Mesenchymal stem cell (in vitro differentiated cells and primary cell): ENCODE results near the gene FLT1.

ENCODE experiments used
- DNase-seq: peaks from one replicate; pipeline ENCODE4 v3.0.0-alpha.2; 2013
- H2AFZ ChIP-seq: one replicate; pipeline ENCODE4 v1.6.1; 2013; ENCODE audit warnings: low read depth, mild to moderate bottlenecking, control low read depth, inconsistent platforms, low read length, moderate library complexity
- H2AK5ac ChIP-seq: 2 replicates; pipeline ENCODE4 v1.6.1; 2013; ENCODE audit warnings: low read length, moderate library complexity, mild to moderate bottlenecking, inconsistent platforms; ENCODE audit not compliant: severe bottlenecking
- H2BK120ac ChIP-seq: one replicate; pipeline ENCODE4 v1.6.1; 2013; ENCODE audit warnings: low read depth, mild to moderate bottlenecking, inconsistent platforms, low read length, moderate library complexity
- H2BK12ac ChIP-seq, 2 experiments: one replicate each; pipeline ENCODE4 v1.6.1; 2013; ENCODE audit warnings: inconsistent platforms in 2 of 2, low read length in 2 of 2, mild to moderate bottlenecking in 2 of 2, moderate library complexity in 2 of 2, control low read depth in 1 of 2
- H2BK15ac ChIP-seq: one replicate; pipeline ENCODE4 v1.6.1; 2013; ENCODE audit warnings: mild to moderate bottlenecking, low read depth, inconsistent platforms; ENCODE audit not compliant: poor library complexity, severe bottlenecking
- H2BK5ac ChIP-seq: 2 replicates; pipeline ENCODE4 v1.6.1; 2013; ENCODE audit warnings: low read depth, mild to moderate bottlenecking, low read length, control low read depth, inconsistent platforms; ENCODE audit not compliant: poor library complexity, severe bottlenecking
- H3K14ac ChIP-seq, 2 experiments: one replicate each; pipeline ENCODE4 v1.6.1; 2013; ENCODE audit warnings: inconsistent platforms in 2 of 2, low read length in 2 of 2, control low read depth in 1 of 2, mild to moderate bottlenecking in 1 of 2, moderate library complexity in 1 of 2
- H3K18ac ChIP-seq, 2 experiments: one replicate each; pipeline ENCODE4 v1.6.1; 2013; ENCODE audit warnings: inconsistent platforms in 2 of 2, low read length in 2 of 2, control low read depth in 1 of 2, low read depth in 1 of 2, mild to moderate bottlenecking in 1 of 2
- H3K23ac ChIP-seq, 2 experiments: one replicate each; pipeline ENCODE4 v1.6.1; 2013; ENCODE audit warnings: inconsistent platforms in 2 of 2, low read length in 2 of 2, mild to moderate bottlenecking in 2 of 2, moderate library complexity in 2 of 2, control low read depth in 1 of 2
- H3K27ac ChIP-seq: 2 replicates; pipeline ENCODE4 v1.5.1; 2013; ENCODE audit warnings: mild to moderate bottlenecking, moderate library complexity, low read length, control low read depth, inconsistent platforms; ENCODE audit not compliant: poor library complexity, severe bottlenecking
- H3K27me3 ChIP-seq, 2 experiments: 2 replicates each; pipeline versions ENCODE4 v1.6.1 to v1.7.0; 2013; ENCODE audit warnings: low read length in 2 of 2, mild to moderate bottlenecking in 2 of 2, moderate library complexity in 2 of 2, control low read depth in 1 of 2, inconsistent platforms in 1 of 2; ENCODE audit not compliant: control insufficient read depth in 1 of 2, insufficient read depth in 1 of 2
- H3K36me3 ChIP-seq, 2 experiments: 2 replicates each; pipeline versions ENCODE4 v1.6.1 to v1.7.0; 2013; ENCODE audit warnings: low read length in 2 of 2, control low read depth in 1 of 2, inconsistent platforms in 1 of 2, low read depth in 1 of 2, mild to moderate bottlenecking in 1 of 2; ENCODE audit not compliant: insufficient read depth in 2 of 2, control insufficient read depth in 1 of 2
- H3K4ac ChIP-seq, 2 experiments: one replicate each; pipeline ENCODE4 v1.6.1; 2013; ENCODE audit warnings: inconsistent platforms in 2 of 2, low read length in 2 of 2, mild to moderate bottlenecking in 2 of 2, moderate library complexity in 2 of 2, control low read depth in 1 of 2, low read depth in 1 of 2
- H3K4me1 ChIP-seq: 2 replicates; pipeline ENCODE4 v1.6.1; 2013; ENCODE audit warnings: low read depth, low read length, control low read depth; ENCODE audit not compliant: control insufficient read depth, insufficient read depth
- H3K4me2 ChIP-seq: 2 replicates; pipeline ENCODE4 v1.6.1; 2013; ENCODE audit warnings: low read length, mild to moderate bottlenecking, inconsistent platforms; ENCODE audit not compliant: poor library complexity, severe bottlenecking
- H3K4me3 ChIP-seq, 2 experiments: 2 replicates each; pipeline versions ENCODE4 v1.5.1 to v1.7.0; 2013; ENCODE audit warnings: low read length in 2 of 2, mild to moderate bottlenecking in 2 of 2, control low read depth in 1 of 2, low read depth in 1 of 2; ENCODE audit not compliant: insufficient read depth in 1 of 2
- H3K79me1 ChIP-seq: replicated peaks from 2 replicates; pipeline ENCODE4 v1.6.1; 2013; ENCODE audit warnings: mild to moderate bottlenecking, control low read depth, low read length, inconsistent platforms; ENCODE audit not compliant: poor library complexity, severe bottlenecking
- H3K9ac ChIP-seq: 2 replicates; pipeline ENCODE4 v1.7.0; 2013; ENCODE audit warnings: mild to moderate bottlenecking, low read length, moderate library complexity
- H3K9me3 ChIP-seq: 2 replicates; pipeline ENCODE4 v1.7.0; 2013; ENCODE audit warnings: mild to moderate bottlenecking, low read length; ENCODE audit not compliant: control insufficient read depth
- H4K8ac ChIP-seq: one replicate; pipeline ENCODE4 v1.6.1; 2013; ENCODE audit warnings: inconsistent platforms, mild to moderate bottlenecking, low read length, moderate library complexity
- H4K91ac ChIP-seq: one replicate; pipeline ENCODE4 v1.6.1; 2013; ENCODE audit warnings: mild to moderate bottlenecking, low read length, inconsistent platforms
- WGBS: methylation state at CpG from one replicate; pipeline ENCODE4 v1.1.7; 2013; ENCODE audit warnings: mixed read lengths; 5-methylcytosine and 5-hydroxymethylcytosine counted together

The FLT1 gene

GRCh38 chr13:28257305-28257704 lies 237.6 kb downstream of the FLT1 start:
- H2AK5ac ChIP-seq = no peak overlapping the region
- no peak overlapping the region for H3K27ac ChIP-seq
- H3K79me1 ChIP-seq = peaks cover 12% of the 10 kb centered on the region
- no peak overlapping the region for H3K4me2 ChIP-seq
- H3K14ac ChIP-seq = no peak overlapping the region
- no peak overlapping the region for H3K23ac ChIP-seq
- no peak overlapping the region for H2BK5ac ChIP-seq
- H3K4ac ChIP-seq = no peak overlapping the region
- no peak for DNase-seq
- H4K91ac ChIP-seq = no peak overlapping the region
- H2AFZ ChIP-seq = no peak overlapping the region
- no peaks in the 10 kb centered on the region for H3K9me3 ChIP-seq
- no peaks in the 10 kb centered on the region for H3K27me3 ChIP-seq
- H2BK12ac ChIP-seq = no peak overlapping the region
- no peak overlapping the region for H2BK120ac ChIP-seq
- H3K9ac ChIP-seq = no peak overlapping the region
- no peak overlapping the region for H3K18ac ChIP-seq
- H2BK15ac ChIP-seq = no peak overlapping the region
- no peak overlapping the region for H4K8ac ChIP-seq
- WGBS = 97% methylated on average over 3 of the region's 4 CpGs
- H3K4me3 ChIP-seq = no peak overlapping the region
- peaks cover 9 to 64% of the 10 kb centered on the region in 2 experiments for H3K36me3 ChIP-seq
- no peaks in the 10 kb centered on the region for H3K4me1 ChIP-seq

GRCh38 chr13:28252547-28252946 lies 242.4 kb downstream of the FLT1 start:
- H3K27me3 ChIP-seq = no peaks in the 10 kb centered on the region
- H3K23ac ChIP-seq = no peak overlapping the region
- no peak overlapping the region for H2BK15ac ChIP-seq
- no peak overlapping the region for H3K14ac ChIP-seq
- no peak overlapping the region for H3K4me2 ChIP-seq
- H2BK5ac ChIP-seq = no peak overlapping the region
- no peak overlapping the region for H3K18ac ChIP-seq
- H3K4me3 ChIP-seq = no peak overlapping the region
- peaks cover under 1% of the 10 kb centered on the region for H3K9me3 ChIP-seq
- no peak overlapping the region for H2BK120ac ChIP-seq
- no peak overlapping the region for H2BK12ac ChIP-seq
- no peak for DNase-seq
- no peak overlapping the region for H4K91ac ChIP-seq
- H2AFZ ChIP-seq = no peak overlapping the region
- no peak overlapping the region for H2AK5ac ChIP-seq
- no peaks in the 10 kb centered on the region for H3K4me1 ChIP-seq
- H3K27ac ChIP-seq = no peak overlapping the region
- H3K36me3 ChIP-seq = peaks cover 3 to 33% of the 10 kb centered on the region in 2 experiments
- no peak overlapping the region for H3K9ac ChIP-seq
- no peak overlapping the region for H3K4ac ChIP-seq
- H4K8ac ChIP-seq = no peak overlapping the region
- H3K79me1 ChIP-seq = peaks cover 16% of the 10 kb centered on the region
- WGBS = no CpG with 5 or more reads among the region's 1 CpG

- Histone ChIP-seq H3K27ac (no peak overlapping the region), H3K9me3 (peaks cover 2% of the 10 kb centered on the region), H3K9ac (no peak overlapping the region), H2BK15ac (no peak overlapping the region), H3K36me3 (peaks cover 3 to 29% of the 10 kb centered on the region in 2 experiments), H2AFZ (no peak overlapping the region), H3K4me2 (no peak overlapping the region), H2BK5ac (no peak overlapping the region), H3K27me3 (no peaks in the 10 kb centered on the region), H3K14ac (no peak overlapping the region), H2BK12ac (no peak overlapping the region), H4K8ac (no peak overlapping the region), H2AK5ac (no peak overlapping the region), H3K79me1 (peaks cover 15% of the 10 kb centered on the region), H2BK120ac (no peak overlapping the region), H4K91ac (no peak overlapping the region), H3K4me1 (no peaks in the 10 kb centered on the region), H3K4ac (no peak overlapping the region), H3K23ac (no peak overlapping the region), H3K18ac (no peak overlapping the region), H3K4me3 (no peak overlapping the region)
- DNase-seq = peak; percentile 8
- 97% methylated on average over 5 of the region's 6 CpGs for WGBS
Observed at GRCh38 chr13:28251466-28251865, 243.5 kb downstream of the FLT1 start.

- no peak overlapping the region for H2BK15ac ChIP-seq
- no peaks in the 10 kb centered on the region for H3K4me1 ChIP-seq
- H3K14ac ChIP-seq = no peak overlapping the region
- WGBS = 85% methylated on average over 9 of the region's 10 CpGs
- no peak overlapping the region for H3K4ac ChIP-seq
- no peak overlapping the region for H2AK5ac ChIP-seq
- no peak overlapping the region for H4K91ac ChIP-seq
- no peak overlapping the region for H2AFZ ChIP-seq
- H3K27me3 ChIP-seq = no peaks in the 10 kb centered on the region
- peaks cover 12% of the 10 kb centered on the region for H3K79me1 ChIP-seq
- H2BK120ac ChIP-seq = no peak overlapping the region
- no peak overlapping the region for H4K8ac ChIP-seq
- no peak overlapping the region for H3K4me2 ChIP-seq
- no peak overlapping the region for H3K27ac ChIP-seq
- peaks cover 2% of the 10 kb centered on the region for H3K9me3 ChIP-seq
- no peak overlapping the region for H3K9ac ChIP-seq
- peaks cover 3 to 30% of the 10 kb centered on the region in 2 experiments for H3K36me3 ChIP-seq
- no peak for DNase-seq
- H3K18ac ChIP-seq = no peak overlapping the region
- no peak overlapping the region for H3K4me3 ChIP-seq
- no peak overlapping the region for H2BK5ac ChIP-seq
- H2BK12ac ChIP-seq = no peak overlapping the region
- no peak overlapping the region for H3K23ac ChIP-seq
Observed at GRCh38 chr13:28250542-28250941, 244.4 kb downstream of the FLT1 start.
